ENCODE measurements around the gene MXRA8.
"Not testable (repeated sequence)": the region's sequence is repeated elsewhere in the genome, so short reads cannot be mapped to it uniquely, and the experiment has no call there.

DNA sequence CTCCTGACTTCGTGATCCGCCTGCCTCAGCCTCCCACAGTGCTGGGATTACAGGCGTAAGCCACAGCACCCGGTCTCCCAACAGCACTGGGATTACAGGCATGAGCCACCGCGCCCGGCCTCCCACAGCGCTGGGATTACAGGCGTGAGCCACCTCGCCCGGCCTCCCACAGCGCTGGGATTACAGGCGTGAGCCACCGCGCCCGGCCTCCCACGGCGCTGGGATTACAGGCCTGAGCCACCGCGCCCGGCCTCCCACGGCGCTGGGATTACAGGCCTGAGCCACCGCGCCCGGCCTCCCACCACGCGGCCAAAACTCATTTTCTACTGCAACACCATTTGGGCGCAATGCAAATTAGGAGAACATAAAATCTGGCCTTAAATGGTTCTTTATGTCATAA lies 27.0 kb upstream of the MXRA8 start:
- TF ChIP-seq, protein P1, sequence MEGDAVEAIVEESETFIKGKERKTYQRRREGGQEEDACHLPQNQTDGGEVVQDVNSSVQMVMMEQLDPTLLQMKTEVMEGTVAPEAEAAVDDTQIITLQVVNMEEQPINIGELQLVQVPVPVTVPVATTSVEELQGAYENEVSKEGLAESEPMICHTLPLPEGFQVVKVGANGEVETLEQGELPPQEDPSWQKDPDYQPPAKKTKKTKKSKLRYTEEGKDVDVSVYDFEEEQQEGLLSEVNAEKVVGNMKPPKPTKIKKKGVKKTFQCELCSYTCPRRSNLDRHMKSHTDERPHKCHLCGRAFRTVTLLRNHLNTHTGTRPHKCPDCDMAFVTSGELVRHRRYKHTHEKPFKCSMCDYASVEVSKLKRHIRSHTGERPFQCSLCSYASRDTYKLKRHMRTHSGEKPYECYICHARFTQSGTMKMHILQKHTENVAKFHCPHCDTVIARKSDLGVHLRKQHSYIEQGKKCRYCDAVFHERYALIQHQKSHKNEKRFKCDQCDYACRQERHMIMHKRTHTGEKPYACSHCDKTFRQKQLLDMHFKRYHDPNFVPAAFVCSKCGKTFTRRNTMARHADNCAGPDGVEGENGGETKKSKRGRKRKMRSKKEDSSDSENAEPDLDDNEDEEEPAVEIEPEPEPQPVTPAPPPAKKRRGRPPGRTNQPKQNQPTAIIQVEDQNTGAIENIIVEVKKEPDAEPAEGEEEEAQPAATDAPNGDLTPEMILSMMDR (IDR thresholded peaks at IDR 0.05) = not testable (repeated sequence)
- not testable (repeated sequence) for TF ChIP-seq POLR2A (IDR thresholded peaks at IDR 0.05)

Data from thyroid gland (tissue), 4 donors.